GM21619 (cell line): Measurements from ENCODE around the gene LMO7.
A peak's percentile ranks its signal among the peaks of the same experiment; 100 is the strongest.

Experiments used
- ATAC-seq: cut with Tn5 transposase; IDR thresholded peaks from one replicate; pipeline ENCODE4 v1.9.1; 2021; ENCODE audit not compliant: unreplicated experiment

The LMO7 gene

GRCh38 chr13:75796825-75797224 is 160.7 kb downstream of the LMO7 start:
- ATAC-seq, result no peak

DNA sequence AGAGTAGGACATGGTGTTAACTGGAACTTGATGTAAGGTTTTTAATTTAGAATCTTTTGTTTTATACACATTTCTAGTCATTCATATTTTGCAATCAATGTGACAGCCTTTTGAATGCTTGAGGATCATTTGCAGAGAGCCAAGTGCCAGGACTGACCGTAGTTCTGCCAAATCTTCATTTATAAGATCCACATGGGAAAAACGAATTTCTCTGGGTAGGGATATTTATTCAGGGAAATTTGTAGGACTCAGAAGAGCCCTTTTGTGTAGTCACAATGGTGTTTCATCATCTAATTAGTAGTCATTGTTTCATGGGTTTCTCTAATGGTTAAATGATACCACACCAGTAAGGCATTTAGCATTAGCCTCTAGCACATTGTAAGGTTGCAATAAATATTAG is 161.1 kb downstream of the LMO7 start:
- ATAC-seq, result no peak

- no peak for ATAC-seq
Measured at GRCh38 chr13:75797719-75798118, 161.6 kb downstream of the LMO7 start.

DNA sequence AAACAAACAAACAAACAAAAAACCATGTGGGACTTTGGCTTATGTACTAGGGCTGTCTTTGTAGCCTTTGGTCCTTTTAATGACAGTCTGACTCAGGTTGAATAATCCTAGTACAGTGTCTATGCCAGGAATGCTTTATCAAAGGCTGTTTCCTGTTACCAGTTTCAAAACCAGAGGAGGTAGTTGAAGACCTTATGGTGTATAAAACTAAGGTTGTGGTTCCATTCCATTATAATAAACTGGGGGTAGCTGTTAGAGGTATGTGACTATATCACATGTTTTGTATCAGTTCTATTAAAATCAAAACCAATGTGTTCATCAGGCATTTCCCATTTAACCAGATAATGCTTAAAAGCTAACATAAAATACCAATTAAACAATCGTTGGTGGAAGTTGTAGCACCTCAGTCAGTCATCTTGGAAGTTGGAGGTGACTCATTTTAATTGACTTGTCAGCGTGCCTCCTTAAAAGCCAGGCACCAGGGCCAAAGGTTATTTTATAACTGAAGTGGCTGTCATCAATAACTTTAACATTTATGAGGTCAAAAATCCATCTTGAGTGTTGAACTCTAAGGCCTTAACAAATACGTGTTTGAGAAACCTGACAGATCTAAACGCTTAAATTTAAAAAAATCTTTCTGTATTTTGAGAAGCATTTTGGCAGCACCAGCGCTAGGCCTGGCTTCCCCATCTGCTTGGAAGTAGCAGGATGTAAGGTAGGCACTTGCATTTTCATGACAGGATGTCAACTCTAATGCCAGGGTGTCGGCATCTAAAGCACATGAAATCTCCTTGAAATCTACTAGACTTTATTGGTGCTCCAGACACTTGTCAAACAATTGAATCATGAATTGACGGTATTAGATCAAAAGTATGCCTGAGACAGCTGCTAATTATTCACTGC is 162.5 kb downstream of the LMO7 start:
- no peak for ATAC-seq

DNA sequence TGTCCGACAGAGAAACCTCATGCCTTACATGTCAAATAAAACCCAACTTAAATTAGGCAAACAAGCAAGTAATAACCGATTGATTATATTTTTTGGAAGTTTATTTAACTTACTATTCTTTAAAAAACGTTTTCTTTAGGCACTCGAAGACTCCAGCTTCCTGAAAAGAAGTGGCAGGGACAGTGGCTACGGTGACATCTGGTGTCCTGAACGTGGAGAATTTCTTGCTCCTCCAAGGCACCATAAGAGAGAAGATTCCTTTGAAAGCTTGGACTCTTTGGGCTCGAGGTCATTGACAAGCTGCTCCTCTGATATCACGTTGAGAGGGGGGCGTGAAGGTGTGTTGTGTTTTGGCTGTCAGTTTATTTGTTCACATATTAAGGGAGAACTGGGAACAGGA is 164.4 kb downstream of the LMO7 start:
- no peak for ATAC-seq

DNA sequence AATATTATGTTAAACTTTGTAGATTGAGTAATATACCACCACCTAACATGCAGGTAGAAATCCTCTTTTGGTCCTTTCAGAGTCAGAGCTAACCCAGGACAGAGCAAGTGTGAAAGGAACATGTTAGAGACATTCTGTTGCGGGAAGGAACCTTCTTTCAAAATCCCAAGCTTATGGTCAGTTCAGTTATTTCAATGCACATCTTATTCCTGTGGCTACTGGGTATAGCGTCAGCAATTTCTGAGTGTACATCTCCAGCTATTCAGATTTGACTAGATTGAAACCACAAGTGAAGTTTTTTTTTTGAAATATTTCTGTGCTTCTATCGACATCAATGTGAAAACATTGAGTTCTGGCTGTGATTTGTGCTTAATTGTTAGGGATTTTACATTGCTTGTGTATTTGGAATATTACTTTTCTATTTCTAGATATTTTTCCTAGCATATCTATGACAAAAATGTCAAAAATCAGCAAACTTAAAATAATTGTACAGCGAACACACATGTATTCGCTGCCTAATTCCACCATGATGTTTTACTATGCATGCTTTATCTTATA is 165.3 kb downstream of the LMO7 start:
- ATAC-seq, result no peak

GRCh38 chr13:75802161-75802560 is 166.0 kb downstream of the LMO7 start:
- no peak for ATAC-seq

GRCh38 chr13:75803164-75803611 is 167.1 kb downstream of the LMO7 start:
- peak; percentile 86 for ATAC-seq

DNA sequence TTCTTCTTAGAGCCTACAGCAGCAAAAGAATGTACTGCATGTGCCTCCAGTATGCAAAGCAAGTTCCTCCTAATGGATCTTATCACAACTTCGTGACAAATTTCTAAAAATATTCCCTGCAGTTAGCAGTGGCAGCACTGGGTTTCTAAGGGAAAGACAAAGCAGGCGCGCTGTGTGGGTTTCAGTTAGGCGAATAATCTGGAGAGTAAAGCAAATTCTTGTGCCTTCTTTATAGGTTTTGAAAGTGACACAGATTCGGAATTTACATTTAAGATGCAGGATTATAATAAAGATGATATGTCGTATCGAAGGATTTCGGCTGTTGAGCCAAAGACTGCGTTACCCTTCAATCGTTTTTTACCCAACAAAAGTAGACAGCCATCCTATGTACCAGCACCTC is 167.9 kb downstream of the LMO7 start:
- ATAC-seq, result no peak

DNA sequence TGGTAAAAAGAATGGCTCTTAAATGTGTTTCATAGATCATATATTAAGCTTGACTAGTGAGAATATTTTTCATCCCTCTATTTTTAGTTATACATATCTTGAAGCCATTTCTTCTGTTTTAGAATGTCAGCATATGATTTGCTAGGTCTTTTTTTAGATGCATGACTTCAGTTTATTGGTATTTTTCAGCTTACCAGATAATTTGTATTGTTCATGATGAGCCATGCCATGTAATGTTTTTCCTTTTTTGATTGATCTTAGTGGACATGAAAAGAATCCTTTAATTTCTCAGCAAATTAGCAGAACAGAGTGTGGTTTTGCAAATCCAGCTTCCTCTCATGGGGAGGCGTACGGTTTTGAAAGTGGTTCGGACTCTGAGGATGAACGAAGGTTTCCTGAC is 168.5 kb downstream of the LMO7 start:
- no peak for ATAC-seq

DNA sequence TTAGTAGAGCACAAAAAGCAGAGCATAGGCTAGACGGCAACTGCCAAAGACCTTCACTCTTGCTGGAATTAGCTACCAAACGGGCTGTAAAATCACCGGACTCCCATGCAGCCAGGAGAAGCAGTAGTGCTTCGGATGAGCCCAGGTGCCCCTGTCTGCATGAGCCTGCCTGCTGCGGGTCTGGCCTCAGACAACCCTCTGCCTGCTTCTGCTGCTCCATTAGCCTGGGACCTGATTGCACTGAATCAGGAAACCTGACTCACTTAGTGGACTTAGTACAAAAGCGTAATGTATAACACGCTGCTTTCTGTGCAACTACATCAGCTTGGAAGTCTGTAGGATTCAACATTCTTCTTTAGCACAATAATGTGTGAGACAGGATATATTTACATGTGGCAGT is 170.0 kb downstream of the LMO7 start:
- no peak for ATAC-seq

GRCh38 chr13:75811361-75811760 is 175.2 kb downstream of the LMO7 start:
- no peak for ATAC-seq

DNA sequence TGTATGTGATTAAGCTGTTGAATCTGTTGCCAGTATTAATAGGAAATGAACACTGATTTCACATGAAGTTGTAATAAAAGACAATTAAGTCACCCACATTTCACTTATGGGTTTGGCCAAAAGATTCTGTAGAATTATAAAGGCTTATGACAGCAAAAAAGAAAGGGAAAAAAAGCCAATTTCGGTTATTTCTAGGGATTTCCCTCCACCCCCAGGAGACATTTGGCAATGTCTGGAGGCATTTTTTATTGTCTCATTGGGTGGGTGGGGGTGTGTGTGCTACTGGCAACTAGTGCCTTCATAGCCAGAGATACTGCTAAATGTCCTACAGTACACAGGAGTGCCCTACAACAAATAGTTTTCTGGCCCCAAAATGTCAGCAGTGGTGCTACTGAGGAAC is 175.7 kb downstream of the LMO7 start:
- no peak for ATAC-seq

GRCh38 chr13:75812751-75813181 is 176.6 kb downstream of the LMO7 start:
- no peak for ATAC-seq

DNA sequence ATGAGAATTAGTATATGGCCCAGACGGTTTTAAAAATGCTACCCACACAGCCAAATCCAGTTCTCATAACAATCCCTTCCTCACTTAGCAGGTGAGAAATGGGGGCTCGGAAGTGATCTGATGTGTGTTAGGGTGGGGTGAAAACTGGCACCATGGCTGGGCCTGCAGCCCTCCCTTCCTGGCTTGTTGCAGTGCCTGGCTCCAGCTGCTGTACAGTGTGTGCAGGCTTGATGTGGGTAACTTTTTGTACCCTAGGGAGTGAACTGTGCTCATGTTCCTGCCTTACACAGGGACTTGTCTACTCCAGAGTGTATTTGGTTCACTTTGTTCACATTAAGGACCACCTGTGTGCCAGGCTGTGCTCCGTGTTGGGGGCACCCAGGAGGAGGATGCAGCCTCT is 177.2 kb downstream of the LMO7 start:
- ATAC-seq, result no peak

DNA sequence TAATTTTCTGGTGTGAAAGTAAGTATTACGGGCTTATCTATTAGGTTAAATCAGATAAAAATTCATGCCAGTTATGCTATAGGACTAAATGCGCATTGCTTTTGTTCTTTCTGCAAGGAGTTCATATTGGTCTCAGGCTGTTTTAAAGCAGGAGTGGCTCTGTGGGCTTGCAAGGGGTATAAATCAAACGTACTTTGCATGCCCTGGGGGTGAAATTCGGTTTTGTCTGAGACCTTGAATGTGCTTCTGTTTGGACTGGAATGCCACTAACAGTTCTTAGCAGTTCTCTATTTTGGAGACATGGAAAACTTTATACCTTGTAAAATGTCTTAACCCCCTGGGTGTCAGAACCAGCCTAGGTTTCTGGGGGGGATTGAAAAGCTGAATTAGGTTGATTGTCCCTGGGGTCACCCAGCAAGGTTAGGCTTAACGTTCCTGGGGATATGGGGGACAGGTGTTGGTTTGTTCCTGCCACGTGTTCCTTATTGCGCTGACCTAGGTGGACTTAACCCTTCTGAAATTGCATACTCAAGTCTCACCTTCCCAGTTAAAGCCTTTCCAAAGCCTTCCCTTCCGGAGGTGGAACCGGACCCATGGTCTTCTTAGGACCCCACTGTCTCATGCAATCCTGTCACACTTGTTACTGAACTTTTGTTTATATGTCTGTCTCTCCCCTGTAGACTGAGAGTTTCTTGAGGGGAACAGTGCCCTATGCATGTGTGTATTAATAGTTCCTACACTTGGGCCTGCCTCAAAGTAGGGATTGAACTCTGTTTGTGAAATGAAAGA is 182.2 kb downstream of the LMO7 start:
- ATAC-seq, result no peak

GRCh38 chr13:75818968-75819225 is 182.8 kb downstream of the LMO7 start:
- no peak for ATAC-seq

DNA sequence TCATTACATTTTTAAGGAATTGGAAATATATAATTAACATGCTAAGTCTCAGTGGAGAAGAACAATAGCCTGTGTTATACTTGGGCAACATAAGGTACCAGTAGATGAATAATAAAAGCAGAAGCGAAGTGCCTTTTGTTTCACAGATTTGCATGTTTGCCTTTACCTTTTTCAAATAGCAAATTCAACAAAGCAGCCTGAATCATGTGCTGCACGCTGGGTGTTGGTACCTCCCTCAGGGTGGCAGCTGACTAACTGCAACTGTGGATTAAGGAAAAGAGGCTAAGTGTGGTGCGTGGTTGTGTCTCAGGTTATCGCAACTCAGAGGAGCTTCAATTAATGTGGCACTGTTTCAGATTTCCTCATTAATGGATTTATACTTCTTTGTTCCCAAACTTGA is 189.0 kb downstream of the LMO7 start:
- ATAC-seq, result no peak

DNA sequence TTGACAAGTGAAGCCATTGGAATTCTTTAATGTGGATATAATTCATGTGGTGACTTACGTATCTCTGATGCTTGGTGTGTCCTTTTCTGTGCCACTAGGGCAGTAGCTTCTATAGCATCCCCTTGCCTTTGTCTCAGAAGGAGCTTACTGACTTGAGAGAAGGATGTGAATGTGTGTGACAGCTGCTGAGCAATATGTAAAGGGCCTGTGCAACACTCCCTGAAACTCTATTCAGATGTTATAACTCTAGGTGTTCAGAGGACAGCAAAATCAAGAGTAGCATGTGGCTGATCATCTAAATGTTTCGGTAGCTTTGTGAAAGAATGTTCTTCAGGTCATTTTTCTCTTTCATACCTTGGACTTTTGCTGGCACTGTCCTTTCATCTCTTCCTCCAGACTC is 189.5 kb downstream of the LMO7 start:
- ATAC-seq, result peak; percentile 64

GRCh38 chr13:75826391-75826790 is 190.3 kb downstream of the LMO7 start:
- no peak for ATAC-seq

DNA sequence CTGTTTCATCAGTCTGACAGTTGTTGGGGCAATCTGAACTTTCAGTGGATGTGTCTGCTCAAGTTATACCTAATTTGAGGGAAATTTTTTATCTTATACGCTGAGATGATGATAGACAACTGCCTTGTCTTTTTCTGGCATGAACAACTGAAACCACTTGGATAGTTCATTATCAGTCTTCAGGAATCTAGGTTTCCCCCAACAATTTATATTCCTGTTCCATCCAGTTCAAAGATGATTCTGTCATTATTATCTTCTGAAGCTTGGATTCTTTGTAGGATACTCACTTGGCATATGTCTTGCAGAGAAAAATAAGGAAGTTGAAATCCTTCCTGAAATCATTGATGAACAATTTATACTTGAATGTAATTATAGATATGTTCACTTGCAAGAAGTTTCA is 193.7 kb downstream of the LMO7 start:
- no peak for ATAC-seq

- ATAC-seq, result no peak
Measured at GRCh38 chr13:75830842-75831241, 194.7 kb downstream of the LMO7 start.
